Lung (tissue), 12 donors: ENCODE measurements around the gene ZCCHC24. TPM values are rescaled to one million over a fixed set of nuclear protein-coding genes. Genes with fewer than 3 reads are reported as not detected.
A peak's percentile ranks its signal among the peaks of the same experiment; 100 is the strongest.

ENCODE experiments used
- ATAC-seq: fragments of 200-7000 bp; cut with Tn5 transposase; one replicate; pipeline ENCODE4 v1.9.1; 2020; ENCODE audit warnings: moderate number of reproducible peaks; ENCODE audit not compliant: insufficient read depth, low FRiP score
- DNase-seq, 3 donors: peaks; one replicate each; pipeline ENCODE4 v3.0.0-alpha.2; 2013 to 2017
- H3K27ac ChIP-seq, 2 donors: one replicate each; pipeline ENCODE4 v1.5.1; 2013; ENCODE audit warnings: mild to moderate bottlenecking in 2 of 2, moderate library complexity in 2 of 2, control low read depth in 1 of 2, inconsistent platforms in 1 of 2, low read depth in 1 of 2, low read length in 1 of 2
- H3K27me3 ChIP-seq, 3 donors: one replicate each; pipeline ENCODE4 v1.5.1; 2013; ENCODE audit warnings: low read length in 2 of 3; ENCODE audit not compliant: control insufficient read depth in 3 of 3, insufficient read depth in 3 of 3
- H3K36me3 ChIP-seq, 4 donors: one replicate each; pipeline ENCODE4 v1.5.1; 2013; ENCODE audit warnings: low read length in 4 of 4, mild to moderate bottlenecking in 1 of 4, moderate library complexity in 1 of 4; ENCODE audit not compliant: control insufficient read depth in 4 of 4, insufficient read depth in 4 of 4
- H3K4me1 ChIP-seq, 5 donors: one replicate each; pipeline ENCODE4 v1.5.1; 2013; ENCODE audit warnings: low read length in 5 of 5, mild to moderate bottlenecking in 2 of 5, moderate library complexity in 1 of 5; ENCODE audit not compliant: control insufficient read depth in 5 of 5, insufficient read depth in 5 of 5
- H3K4me3 ChIP-seq: one replicate; pipeline ENCODE4 v1.5.1; 2013; ENCODE audit warnings: mild to moderate bottlenecking, control low read depth, moderate library complexity
- H3K9ac ChIP-seq, 2 donors: one replicate each; pipeline ENCODE4 v1.5.1; 2013; ENCODE audit warnings: low read length in 2 of 2, control low read depth in 1 of 2; ENCODE audit not compliant: insufficient read depth in 1 of 2
- H3K9me3 ChIP-seq, 4 donors: one replicate each; pipeline ENCODE4 v1.5.1; 2013; ENCODE audit warnings: low read length in 3 of 4, mild to moderate bottlenecking in 1 of 4, moderate library complexity in 1 of 4; ENCODE audit not compliant: control insufficient read depth in 4 of 4, insufficient read depth in 3 of 4
- WGBS, 2 donors: extraction: QIAGEN DNeasy Blood & Tissue Kit; methylation state at CpG; one replicate each; pipeline ENCODE4 v1.1.7; 2013; 5-methylcytosine and 5-hydroxymethylcytosine counted together
- polyA plus RNA-seq, 2 donors: library from polyadenylated mRNA; stranded (reverse); fragments of 200-250 nt; gene quantifications; one replicate each; pipeline ENCODE4 v1.2.1, GENCODE V29; 2013
- total RNA-seq, 2 donors: library from RNA; depleted of rRNA in 1 of 2; stranded (reverse); fragments of >200 nt in 1 of 2; gene quantifications; one replicate each; pipeline ENCODE4 v1.2.1, GENCODE V29; 2014 to 2021
- TF ChIP-seq, protein P1 (sequence below): IDR thresholded peaks from 2 replicates; pipeline ENCODE4 v1.5.1; 2012; ENCODE audit warnings: mild to moderate bottlenecking; ENCODE audit errors: control extremely low read depth, extremely low read depth
- donor health status: control.
- donor health status: control.
- donor health status: Bipolar disorder and iron deficiency.
- donor health status: healthy.
- donor health status: DM: yes; HTN: yes; CAD: no.

Gene ZCCHC24
- total and polyA plus RNA-seq, 4 donors: 10.4 to 33.5 (median 13.5) TPM

DNA sequence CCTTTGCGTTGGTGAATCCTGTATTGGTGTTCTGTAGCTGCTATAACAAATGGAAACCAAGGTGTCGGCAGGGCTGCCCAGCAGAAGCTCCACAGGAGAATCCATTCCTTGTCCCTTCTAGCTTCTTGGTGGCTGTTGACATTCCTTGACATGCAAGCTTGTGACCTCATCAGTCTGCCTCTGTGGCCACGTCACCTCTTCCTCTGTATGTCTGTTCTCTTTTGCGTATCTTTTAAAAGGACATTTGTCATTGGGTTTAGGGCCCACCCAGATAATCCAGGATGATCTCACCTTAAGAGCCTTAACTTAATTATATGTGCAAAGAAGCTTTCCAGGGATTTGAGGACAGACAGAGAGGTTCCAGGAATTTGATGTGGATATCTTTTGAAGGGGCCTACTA, 15.3 kb upstream of the ZCCHC24 start:
- TF ChIP-seq, protein P1, sequence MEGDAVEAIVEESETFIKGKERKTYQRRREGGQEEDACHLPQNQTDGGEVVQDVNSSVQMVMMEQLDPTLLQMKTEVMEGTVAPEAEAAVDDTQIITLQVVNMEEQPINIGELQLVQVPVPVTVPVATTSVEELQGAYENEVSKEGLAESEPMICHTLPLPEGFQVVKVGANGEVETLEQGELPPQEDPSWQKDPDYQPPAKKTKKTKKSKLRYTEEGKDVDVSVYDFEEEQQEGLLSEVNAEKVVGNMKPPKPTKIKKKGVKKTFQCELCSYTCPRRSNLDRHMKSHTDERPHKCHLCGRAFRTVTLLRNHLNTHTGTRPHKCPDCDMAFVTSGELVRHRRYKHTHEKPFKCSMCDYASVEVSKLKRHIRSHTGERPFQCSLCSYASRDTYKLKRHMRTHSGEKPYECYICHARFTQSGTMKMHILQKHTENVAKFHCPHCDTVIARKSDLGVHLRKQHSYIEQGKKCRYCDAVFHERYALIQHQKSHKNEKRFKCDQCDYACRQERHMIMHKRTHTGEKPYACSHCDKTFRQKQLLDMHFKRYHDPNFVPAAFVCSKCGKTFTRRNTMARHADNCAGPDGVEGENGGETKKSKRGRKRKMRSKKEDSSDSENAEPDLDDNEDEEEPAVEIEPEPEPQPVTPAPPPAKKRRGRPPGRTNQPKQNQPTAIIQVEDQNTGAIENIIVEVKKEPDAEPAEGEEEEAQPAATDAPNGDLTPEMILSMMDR: no peak
- 95 to 96% methylated on average over 4 of the region's 4 CpGs for WGBS, 2 donors

DNA sequence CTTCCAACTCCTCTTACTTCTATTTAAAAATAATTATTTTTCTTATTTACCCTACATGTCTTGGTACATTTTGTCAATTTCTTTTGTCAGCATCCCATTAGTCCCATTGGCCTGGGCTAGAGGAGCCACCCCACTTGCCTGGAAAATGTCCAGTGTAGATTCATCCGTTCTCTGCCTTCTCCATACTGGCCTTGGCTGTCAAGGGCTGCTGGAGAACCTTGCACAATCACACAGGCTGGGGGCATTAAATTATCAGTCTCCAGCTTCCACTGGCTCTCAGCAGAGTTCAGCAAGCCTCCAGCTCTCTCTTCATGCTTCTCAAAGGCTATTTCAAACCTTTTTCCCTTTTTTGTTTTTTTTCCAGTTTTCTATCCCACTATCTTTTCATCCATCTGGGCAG, 13.8 kb upstream of the ZCCHC24 start:
- TF ChIP-seq, protein P1: no peak
- WGBS, 2 donors: 60 to 67% methylated on average over 1 of the region's 1 CpG
- DNase-seq: peak in 1 of 3 donors; percentile 46

More for the DNA sequence above, 15.3 kb upstream of the ZCCHC24 start:
- H3K9me3 ChIP-seq: no peaks in the 10 kb centered on the region
- no peaks in the 10 kb centered on the region for H3K36me3 ChIP-seq
- DNase-seq: no peak
- H3K4me3 ChIP-seq: no peak overlapping the region
- H3K27me3 ChIP-seq: no peaks in the 10 kb centered on the region
- ATAC-seq: no peak
- peaks cover 0 to 3% (median 0%) of the 10 kb centered on the region in 5 donors for H3K4me1 ChIP-seq
- no peak overlapping the region for H3K27ac ChIP-seq
- H3K9ac ChIP-seq: no peak overlapping the region

DNA sequence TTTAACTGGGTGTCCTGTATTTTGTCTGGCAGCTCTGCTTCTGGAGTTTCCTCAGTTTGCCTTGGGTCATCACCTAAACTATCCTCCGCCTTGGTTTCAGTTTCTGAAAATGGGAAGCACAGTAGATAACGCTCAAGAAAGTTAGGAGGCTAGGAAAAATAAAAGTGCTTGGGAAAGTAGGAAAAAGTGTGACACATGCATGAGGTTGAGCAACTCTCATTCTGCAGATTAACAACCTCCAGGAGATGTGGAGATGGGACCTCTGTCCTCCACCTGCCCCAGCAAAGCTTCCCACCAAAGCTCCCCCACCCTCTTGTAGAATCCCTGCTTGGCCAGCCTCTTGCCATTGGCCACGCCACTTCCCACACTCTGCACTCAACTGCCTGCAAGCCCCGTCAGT, 13.1 kb upstream of the ZCCHC24 start:
- H3K27me3 ChIP-seq: no peaks in the 10 kb centered on the region

More for the DNA sequence above, 13.8 kb upstream of the ZCCHC24 start:
- Histone ChIP-seq H3K4me3 (no peak overlapping the region), H3K27me3 (no peaks in the 10 kb centered on the region), H3K9me3 (no peaks in the 10 kb centered on the region), H3K9ac (no peak overlapping the region), H3K27ac (no peak overlapping the region), H3K4me1 (peaks cover 0 to 5% (median 2%) of the 10 kb centered on the region in 5 donors), H3K36me3 (no peaks in the 10 kb centered on the region)
- no peak for ATAC-seq

More for the DNA sequence above, 13.1 kb upstream of the ZCCHC24 start:
- no peaks in the 10 kb centered on the region for H3K36me3 ChIP-seq
- 90 to 91% methylated on average over 4 of the region's 4 CpGs for WGBS, 2 donors
- peaks cover 0 to 10% (median 2%) of the 10 kb centered on the region in 5 donors for H3K4me1 ChIP-seq
- H3K27ac ChIP-seq: no peak overlapping the region
- DNase-seq: no peak
- TF ChIP-seq, protein P1: no peak
- no peak overlapping the region for H3K9ac ChIP-seq
- no peak overlapping the region for H3K4me3 ChIP-seq
- H3K9me3 ChIP-seq: no peaks in the 10 kb centered on the region
- no peak for ATAC-seq
